ENCODE measurements around the gene ALX3. TPM values are rescaled to one million over a fixed set of nuclear protein-coding genes. Genes with fewer than 3 reads are reported as not detected.

ALX3 gene
- total RNA-seq, 1 donor from 2014 or later: not detected

DNA sequence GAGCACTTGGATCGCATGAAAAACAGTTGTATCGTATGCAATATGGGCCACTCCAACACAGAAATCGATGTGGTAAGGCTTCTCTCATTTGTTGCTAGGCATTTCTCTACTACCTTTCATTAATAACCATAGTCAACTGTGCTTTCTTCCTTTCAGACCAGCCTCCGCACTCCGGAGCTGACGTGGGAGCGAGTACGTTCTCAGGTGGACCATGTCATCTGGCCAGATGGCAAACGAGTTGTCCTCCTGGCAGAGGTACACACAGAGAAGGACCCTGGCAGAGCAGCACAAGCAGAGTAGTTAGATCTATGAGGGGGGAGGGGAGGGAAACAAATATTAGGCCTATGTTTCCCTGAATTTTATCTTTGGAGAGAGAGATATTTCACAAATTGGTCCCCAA lies 52.1 kb downstream of the ALX3 start:
- DNase-seq (no peak), ATAC-seq (no peak)
- intact Hi-C loops (cut with micrococcal nuclease): no loop called here

DNA sequence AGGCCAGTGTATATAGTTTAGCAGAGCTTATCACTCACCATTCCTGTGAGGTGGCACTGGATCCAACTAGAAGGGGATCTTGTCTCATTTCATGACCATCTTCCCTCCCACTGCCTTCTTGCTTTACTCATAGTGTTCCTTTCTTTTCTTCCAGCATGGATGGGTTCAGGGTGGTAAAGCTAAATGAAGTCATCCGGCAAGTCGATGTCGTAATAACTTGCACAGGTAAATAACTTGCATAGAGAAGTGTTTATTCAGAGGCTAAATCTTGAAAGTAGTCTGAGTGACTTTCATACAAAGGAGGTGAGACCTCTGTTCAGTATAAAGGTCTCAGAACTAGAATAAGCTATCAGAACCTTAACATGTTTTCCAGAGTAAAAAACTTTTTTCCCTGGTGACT lies 52.7 kb downstream of the ALX3 start:
- ATAC-seq: no peak
- intact Hi-C loops (cut with micrococcal nuclease): no loop called here
- no peak for DNase-seq

DNA sequence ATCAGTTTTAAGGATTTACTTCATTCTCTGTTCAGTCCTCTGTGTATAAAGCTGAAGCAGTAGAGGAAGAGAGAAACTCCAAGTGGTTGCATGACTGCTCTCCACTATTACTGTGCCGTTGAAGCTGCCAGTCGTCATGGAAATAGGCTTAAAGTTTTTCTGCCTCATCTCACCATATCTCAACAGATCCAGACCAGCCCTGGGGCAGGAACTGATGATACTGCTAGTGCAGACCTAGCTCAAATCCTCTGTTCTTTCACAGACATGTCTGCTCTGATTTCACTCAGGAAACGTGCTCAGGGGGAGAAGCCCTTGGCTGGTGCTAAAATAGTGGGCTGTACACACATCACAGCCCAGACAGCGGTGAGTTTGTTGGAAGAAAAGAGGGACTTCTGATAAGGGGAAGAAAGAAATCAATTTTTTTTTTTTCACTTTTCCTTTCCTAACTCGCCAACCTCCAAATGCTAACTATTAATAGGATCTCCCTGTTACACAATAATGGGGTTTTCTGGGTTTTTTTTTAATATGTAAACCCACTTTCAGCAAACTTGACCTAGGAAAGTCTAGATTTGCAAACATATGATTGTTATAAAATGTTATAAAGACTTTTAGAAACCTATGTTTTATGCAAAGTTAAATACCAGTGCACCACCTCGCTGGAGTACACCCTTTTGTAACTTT lies 58.2 kb downstream of the ALX3 start:
- intact Hi-C loops (cut with micrococcal nuclease): no loop called here
- ATAC-seq (no peak), DNase-seq (no peak)

DNA sequence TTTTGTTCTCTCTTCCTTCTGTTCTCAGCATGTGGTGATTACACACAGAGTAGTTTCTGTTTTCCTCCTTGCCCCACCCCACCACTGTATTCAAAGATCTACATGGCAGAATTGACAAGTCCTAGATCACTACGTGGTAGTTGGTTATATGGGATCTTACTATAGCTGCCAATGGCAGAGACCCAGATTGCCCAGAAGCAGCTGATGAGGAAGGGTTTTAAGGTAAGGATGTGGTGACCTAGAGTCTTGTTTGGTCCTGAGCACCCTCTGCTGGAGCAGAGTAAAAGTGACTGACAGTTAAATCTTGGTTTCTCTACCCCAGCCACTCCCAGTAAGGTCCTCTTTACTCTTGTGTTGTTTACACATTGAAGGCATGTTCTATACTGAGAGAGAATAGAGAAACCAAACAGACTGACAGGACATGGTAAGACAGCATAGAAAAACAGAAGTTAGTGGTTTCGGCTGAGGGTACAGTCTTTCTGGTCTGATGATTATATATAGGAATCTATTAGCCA lies 58.9 kb downstream of the ALX3 start:
- DNase-seq: no peak
- peak; percentile 55 for ATAC-seq
- intact Hi-C loops (cut with micrococcal nuclease): no loop called here

Other genes with a start within 250 kb of the ALX3 start
- gene CSF1, start 159.8 kb downstream of the ALX3 start, total RNA-seq: 14.9 TPM
- gene AHCYL1, start 85.9 kb downstream of the ALX3 start, total RNA-seq: 43.8 TPM
- gene STRIP1, start 36.0 kb downstream of the ALX3 start, total RNA-seq: 17.2 TPM
- not detected for gene UBL4B, start 41.8 kb upstream of the ALX3 start, total RNA-seq
- not detected for gene SLC6A17, start 79.8 kb upstream of the ALX3 start, total RNA-seq
- gene KCNC4, start 139.6 kb upstream of the ALX3 start, total RNA-seq: 4.7 TPM